Nucleus accumbens (tissue), 56 donors: ENCODE data around the gene HOXD1.

Experiments
- DNase-seq, 56 donors: peaks; one replicate each; lab custom pipeline; 2025; lab: John Stamatoyannopoulos, UW

The HOXD1 gene

GRCh38 chr2:176178038-176178756, 10.3 kb upstream of the HOXD1 start:
- peak in 1 of 56 donors; percentile 27 for DNase-seq

GRCh38 chr2:176178757-176179295, 9.6 kb upstream of the HOXD1 start:
- DNase-seq, result no peak

DNA sequence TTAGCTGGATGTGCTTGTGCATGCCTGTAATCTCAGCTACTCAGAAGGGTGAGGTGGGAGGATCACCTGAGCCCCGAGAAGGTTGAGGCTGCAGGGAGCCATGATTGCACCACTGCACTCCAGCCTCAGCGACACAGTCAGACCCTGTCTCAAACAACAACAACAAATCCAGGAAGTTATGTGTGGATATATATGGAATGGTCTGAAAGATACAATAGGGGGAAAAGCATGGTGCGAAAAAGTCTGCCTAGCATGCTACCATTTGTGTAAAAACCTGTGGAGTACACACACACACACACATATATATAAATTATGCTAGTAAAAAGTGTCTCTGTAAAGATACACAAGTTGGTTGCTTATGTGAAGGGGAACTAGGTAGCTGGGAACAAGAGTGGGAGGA, 6.9 kb upstream of the HOXD1 start:
- no peak for DNase-seq

DNA sequence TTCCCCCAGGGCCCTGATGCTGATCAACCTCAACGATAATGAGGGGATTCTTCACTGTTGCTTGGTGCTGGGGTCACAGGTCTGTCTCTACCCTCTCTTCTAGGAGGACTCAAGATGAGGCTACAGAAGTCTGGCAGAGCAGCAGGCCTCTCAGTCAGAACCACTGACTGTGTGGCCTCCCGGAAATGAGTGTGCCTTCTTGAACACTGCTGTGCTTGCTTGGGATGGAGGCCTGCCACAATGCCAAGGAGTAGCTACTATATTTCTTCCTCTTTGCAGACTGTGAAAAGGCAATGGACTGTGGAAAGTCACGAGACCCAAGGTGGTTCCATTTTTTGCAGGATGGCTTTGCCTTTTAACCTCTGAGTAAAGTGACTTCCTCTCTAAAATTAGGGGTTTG, 5.8 kb upstream of the HOXD1 start:
- no peak for DNase-seq

GRCh38 chr2:176184749-176185148, 3.7 kb upstream of the HOXD1 start:
- DNase-seq, result no peak

DNA sequence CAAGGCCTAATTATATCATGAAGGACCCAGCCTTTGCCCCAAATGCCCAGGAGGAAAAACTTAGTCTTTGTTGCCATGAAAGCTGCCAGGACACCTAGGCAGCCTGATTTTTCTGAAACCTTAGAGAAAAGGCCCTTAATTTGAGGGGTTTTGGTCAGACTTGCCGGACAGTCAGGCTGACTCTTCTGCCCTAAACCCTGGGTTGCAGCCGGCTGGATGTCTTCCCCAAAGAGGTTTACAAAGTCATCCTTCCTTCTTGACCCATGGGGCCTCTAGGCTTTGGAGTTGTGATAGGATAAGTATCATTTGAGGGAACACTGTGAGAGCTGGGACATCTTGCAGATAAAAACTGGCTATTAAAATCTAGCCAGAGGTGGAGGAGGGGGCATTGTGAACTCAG, 2.4 kb upstream of the HOXD1 start:
- no peak for DNase-seq

- DNase-seq, result peak in 4 of 56 donors; percentile 9 to 14 (median 10)
Measured at GRCh38 chr2:176187200-176187898, 1.1 kb upstream of the HOXD1 start.

DNA sequence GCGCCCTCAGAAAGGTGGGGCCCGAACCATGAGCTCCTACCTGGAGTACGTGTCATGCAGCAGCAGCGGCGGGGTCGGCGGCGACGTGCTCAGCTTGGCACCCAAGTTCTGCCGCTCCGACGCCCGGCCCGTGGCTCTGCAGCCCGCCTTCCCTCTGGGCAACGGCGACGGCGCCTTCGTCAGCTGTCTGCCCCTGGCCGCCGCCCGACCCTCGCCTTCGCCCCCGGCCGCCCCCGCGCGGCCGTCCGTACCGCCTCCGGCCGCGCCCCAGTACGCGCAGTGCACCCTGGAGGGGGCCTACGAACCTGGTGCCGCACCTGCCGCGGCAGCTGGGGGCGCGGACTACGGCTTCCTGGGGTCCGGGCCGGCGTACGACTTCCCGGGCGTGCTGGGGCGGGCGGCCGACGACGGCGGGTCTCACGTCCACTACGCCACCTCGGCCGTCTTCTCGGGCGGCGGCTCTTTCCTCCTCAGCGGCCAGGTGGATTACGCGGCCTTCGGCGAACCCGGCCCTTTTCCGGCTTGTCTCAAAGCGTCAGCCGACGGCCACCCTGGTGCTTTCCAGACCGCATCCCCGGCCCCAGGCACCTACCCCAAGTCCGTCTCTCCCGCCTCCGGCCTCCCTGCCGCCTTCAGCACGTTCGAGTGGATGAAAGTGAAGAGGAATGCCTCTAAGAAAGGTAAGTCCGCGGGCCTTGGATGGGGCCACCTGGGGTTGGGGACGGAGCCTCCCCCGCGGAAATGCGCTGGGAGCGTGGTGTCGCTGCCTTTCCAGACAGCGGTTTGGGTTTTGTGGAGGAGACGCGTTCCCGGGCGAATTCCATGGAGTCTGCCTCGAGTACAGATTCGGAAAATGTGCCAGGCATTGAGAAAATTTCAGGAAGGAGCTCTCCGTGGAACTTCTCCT, 559 bp downstream of the HOXD1 start:
- DNase-seq, result peak in 1 of 56 donors; percentile 9

DNA sequence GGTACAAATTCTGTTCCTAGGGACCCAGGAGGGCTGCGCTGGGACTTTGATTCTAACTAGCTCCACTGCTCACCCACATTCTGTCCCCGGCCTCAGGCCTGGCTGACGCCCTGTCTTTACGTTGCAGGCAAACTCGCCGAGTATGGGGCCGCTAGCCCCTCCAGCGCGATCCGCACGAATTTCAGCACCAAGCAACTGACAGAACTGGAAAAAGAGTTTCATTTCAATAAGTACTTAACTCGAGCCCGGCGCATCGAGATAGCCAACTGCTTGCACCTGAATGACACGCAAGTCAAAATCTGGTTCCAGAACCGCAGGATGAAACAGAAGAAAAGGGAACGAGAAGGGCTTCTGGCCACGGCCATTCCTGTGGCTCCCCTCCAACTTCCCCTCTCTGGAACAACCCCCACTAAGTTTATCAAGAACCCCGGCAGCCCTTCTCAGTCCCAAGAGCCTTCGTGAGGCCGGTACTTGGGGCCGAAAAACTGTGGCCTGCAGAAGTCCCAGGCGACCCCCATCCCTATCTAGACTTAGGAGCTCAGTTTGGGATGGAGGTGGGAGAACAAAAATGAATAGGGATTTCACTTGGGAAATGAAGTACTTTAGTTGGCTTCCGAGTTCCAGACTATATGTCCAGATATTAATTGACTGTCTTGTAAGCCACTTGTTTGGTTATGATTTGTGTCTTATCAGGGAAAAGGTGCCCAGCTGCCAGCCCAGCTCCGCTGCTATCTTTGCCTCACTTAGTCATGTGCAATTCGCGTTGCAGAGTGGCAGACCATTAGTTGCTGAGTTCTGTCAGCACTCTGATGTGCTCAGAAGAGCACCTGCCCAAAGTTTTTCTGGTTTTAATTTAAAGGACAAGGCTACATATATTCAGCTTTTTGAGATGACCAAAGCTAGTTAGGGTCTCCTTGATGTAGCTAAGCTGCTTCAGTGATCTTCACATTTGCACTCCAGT, 1.5 kb downstream of the HOXD1 start:
- peak in 2 of 56 donors; percentile 6 to 8 for DNase-seq

DNA sequence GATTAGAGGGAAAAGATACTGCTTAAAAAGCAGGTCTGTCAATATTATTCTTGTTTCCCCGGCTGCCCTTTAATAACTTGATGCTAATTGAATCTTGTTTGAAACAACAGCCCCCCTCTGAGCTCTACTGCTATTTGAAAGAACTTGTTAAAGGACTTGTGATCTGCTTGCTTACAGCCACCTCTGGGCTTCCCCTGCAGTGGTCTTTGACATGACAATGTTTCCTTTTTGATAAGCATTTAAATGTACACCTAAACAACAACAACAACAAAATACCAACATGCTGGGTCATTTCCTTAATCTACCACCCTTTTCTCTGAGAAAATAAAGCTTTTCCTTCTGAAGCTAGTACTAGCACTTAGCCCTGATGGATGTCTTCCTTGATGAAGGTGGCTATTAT, 3.9 kb downstream of the HOXD1 start:
- no peak for DNase-seq

- no peak for DNase-seq
Measured at GRCh38 chr2:176193048-176193447, 4.6 kb downstream of the HOXD1 start.

DNA sequence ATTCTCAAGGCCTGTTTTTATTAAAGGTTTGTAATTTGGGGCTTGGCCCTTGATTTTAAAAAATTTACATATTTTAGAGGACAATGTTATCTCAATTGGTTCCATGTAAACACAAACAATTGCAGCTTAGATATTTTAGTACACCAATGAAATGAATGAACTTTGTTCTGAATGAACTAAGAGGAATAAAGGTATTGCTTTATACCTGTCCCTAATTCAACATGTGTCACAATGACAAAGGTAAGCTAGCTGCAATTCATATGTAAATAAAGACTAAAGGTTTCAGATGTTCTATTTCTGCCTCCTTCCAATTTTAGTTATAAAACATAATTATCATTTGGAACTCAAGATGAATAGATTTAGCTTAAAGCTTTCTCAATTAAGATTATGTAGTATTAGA, 11.4 kb downstream of the HOXD1 start:
- DNase-seq, result no peak

DNA sequence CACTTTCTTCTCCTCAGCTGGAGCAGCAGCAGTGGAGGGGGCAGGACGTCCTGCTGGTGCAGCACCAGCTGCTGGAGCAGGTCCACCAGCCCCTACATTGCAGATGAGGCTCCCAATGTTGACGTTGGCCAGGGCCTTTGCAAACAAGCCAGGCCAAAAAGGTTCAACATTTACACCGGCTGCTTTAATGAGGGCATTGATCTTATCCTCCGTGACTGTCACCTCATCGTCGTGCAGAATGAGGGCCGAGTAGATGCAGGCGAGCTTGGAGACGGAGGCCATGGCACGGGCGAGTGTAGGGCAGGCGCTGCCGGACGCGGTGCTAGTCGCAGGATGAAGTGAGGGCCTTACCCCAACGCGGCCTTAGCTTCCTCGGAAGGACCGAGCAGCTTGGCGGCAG, 12.5 kb downstream of the HOXD1 start:
- no peak for DNase-seq

- no peak for DNase-seq
Measured at GRCh38 chr2:176202491-176202890, 14.0 kb downstream of the HOXD1 start.

GRCh38 chr2:176205126-176205525, 16.7 kb downstream of the HOXD1 start:
- DNase-seq, result no peak

- no peak for DNase-seq
Measured at GRCh38 chr2:176206136-176206535, 17.7 kb downstream of the HOXD1 start.

DNA sequence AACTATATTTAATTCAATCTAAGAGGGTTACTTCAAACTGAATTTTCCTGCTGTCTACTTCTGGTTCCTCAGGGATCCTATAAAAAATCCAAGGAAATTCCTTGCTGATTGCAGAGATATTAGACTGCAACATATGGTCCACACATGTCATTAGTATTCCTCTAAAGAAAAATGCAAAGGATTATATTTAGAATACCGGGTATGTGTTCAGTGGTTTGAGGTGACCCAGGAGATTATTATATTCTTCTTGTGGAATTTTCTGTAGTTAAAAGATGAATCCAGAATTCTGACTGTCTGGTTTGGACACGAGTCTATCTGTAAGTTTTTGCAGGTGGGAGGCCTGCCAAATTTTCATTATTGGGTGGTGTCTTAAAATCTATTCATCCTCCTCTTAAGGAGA, 18.2 kb downstream of the HOXD1 start:
- no peak for DNase-seq

GRCh38 chr2:176211110-176211509, 22.6 kb downstream of the HOXD1 start:
- no peak for DNase-seq

GRCh38 chr2:176212276-176212675, 23.8 kb downstream of the HOXD1 start:
- DNase-seq, result no peak

- no peak for DNase-seq
Measured at GRCh38 chr2:176213406-176213805, 24.9 kb downstream of the HOXD1 start.
